NOMO-1 (cell line): ENCODE measurements around the gene DUSP28.

Source experiments
- DNase-seq, 2 experiments: peaks; one replicate each; lab custom pipeline; 2025; ENCODE audit not compliant: unreplicated experiment in 2 of 2; lab: John Stamatoyannopoulos, UW

The DUSP28 gene

DNA sequence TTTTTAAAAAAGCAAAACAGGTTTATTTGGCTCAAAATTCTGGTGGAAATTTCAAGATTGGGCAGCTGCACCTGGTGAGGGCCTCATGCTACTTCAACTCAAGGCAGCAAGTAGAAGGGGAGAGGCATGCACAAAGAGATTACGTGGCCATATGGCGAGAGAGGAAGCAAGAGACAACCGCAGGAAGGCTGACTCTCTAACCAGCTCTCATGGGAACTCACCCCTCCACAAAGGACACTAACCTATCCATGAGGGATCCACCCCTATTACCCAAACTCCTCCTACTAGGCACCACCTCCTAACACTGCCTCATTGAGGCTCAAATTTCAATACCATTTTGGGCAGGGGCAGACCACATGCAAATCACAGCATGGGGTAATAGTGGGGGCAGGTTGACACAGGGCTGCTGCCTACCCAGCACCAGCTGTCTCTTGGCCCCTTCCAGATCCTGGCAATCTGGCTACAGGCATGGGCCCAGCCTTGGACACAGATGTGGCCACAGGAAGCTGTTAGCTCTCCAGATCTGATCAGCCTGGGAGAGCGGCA, 24.4 kb downstream of the DUSP28 start:
- peak; percentile 89 for DNase-seq

- DNase-seq: no peak
These were observed 24.9 kb downstream of the DUSP28 start for GRCh38 chr2:240585101-240585500.

DNA sequence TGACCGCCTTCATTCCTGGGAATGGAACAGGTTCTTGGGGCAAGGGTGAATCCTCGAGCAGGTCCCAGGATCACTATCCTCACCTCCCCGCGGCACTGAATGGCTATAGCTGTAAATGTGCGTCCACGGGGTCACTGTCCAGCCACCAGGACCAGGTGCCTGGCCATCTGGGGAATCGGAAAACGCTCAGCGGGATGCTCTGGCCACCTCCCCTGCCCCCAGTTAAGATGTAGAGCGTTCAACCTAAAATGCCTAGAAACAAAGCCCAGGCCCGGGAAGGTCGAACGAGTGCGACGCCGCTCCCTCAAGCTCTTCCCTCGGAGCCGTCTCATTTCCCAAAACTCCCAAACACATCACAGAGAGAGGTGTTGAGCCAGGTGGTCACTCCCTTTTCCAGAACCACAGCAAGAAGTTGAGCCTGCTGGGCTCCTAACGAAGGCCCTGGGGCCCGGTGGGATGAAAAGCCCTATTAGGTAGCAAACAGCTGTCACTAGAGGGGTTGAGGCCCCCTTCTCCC, 25.6 kb downstream of the DUSP28 start:
- DNase-seq: no peak

DNA sequence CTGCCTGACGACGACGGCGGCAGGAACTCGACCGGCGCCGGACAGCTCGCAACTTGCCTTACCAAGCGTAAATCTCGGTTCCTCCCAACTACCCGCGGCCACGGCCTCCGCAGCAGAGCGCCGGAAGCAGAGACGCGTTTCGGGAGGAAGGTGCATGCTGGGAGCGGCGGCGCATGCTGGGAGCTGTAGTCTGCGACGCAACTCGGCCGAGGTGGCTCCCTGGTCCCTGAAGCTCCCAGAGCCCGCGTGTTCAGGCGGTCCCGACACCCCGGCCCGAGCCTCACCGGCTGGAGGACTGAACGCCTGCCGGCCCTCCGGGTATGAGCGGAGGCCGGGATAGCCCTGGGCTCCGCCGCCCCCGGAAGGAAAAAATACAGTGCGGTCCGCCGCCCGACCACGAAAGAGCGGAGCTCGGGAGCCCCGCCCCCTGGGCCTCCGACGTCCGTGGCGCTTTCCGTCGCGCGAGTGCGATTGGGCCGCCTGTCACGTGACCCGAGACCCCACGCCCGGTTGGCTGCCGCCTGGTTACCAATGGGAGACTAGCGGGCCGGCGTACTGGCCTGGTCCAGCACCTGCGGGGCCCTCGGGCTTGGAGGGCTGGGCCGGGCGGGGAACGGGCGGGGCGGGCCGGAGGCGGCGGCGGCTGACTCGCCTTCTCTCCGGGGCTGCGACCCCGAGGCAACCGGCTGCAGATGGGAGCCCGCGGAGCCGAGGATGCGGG, 26.2 kb downstream of the DUSP28 start, which contains the start of gene CAPN10:
Gene CAPN10 (plus strand): TSS at position 537 of the 721 bp plus-strand sequence. CDS start 178 bp downstream, at position 715.
- peak; percentile 91 to 96 for DNase-seq

GRCh38 chr2:240586919-240587800, 27.0 kb downstream of the DUSP28 start:
- DNase-seq: peak; percentile 43 to 59

GRCh38 chr2:240588006-240588655, 28.0 kb downstream of the DUSP28 start:
- DNase-seq: no peak

GRCh38 chr2:240588669-240589068, 28.5 kb downstream of the DUSP28 start:
- no peak for DNase-seq

DNA sequence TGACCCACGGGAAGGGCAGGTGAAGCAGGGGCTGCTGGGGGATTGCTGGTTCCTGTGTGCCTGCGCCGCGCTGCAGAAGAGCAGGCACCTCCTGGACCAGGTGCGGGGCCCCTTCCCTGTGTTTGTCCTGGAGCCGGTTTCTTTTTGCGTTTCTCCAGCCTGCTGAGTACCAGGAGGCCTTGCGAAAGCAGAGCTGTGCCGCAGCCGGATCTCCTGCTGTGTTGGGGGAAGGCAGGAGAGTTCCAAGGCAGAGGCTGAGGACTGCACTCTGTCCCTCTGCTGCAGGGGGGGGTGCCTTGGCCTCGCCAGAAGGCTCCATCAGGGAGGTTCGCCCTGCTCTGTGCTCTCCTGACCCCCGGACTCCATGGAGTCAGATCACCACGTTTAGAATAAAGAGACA, 29.2 kb downstream of the DUSP28 start:
- no peak for DNase-seq

DNA sequence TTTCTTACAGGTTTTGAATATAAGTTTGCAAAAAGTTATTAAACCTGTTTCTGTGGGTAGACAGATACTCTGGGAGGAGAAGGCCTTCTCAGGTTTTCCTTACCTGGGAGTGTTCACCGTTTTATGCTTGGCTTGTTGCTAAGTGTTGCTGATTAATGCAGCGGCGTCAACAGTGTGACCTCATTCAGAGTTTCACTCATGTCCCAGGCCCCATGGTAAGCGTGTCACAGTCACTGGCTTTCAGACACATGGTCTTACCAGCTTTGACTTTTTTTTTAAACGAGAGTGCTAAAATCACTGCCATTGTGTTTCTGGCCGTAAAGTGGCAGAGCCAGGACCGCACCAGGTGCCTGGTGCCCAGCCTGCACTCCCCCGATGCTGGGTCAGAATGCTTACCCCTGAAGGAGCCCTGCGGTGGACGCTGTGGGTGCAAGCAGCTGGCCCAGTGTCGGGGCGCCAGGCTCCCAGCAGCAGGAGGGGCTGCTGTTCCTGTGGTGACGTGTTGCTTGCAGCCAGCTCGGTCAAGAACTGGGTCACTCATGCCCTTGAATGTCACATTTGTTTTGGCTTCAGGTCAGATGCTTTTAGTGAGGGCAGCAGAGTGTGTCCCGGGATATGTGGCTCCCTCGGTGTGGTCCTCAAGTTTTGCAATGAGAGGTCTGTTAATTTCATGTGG, 29.8 kb downstream of the DUSP28 start:
- DNase-seq: no peak

- no peak for DNase-seq
These were observed 30.5 kb downstream of the DUSP28 start for GRCh38 chr2:240590681-240591111.

DNA sequence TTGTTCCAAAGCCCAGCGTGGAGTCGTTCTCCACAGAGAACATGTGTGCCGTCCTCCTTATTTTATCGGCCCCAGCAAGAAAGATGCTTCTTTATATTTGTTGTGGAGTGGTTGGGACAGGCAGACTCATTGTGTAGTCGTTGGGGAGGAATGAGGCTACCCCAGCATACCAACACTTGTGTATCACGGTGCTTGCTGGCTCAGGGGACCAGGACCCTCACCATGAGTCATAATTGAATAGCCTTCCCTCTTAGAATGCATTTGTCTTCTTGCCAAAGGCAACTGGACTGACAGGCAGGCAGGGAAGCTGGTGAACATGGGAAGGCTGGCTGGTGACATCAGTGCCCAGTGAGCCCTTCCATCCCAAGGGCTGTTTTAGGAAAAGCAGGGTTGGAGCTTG, 31.1 kb downstream of the DUSP28 start:
- DNase-seq: no peak

DNA sequence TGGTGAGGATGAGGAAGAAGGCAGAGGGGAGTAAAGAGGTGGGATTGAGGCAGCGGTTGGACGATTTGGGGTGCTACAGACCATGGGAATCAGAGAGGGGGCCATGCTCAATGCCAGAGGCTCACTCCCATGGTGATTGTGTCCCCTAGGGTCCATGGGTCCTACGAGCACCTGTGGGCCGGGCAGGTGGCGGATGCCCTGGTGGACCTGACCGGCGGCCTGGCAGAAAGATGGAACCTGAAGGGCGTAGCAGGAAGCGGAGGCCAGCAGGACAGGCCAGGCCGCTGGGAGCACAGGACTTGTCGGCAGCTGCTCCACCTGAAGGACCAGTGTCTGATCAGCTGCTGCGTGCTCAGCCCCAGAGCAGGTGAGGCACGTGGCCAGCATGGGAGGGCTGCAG, 31.6 kb downstream of the DUSP28 start:
- DNase-seq: no peak

- DNase-seq: no peak
These were observed 33.0 kb downstream of the DUSP28 start for GRCh38 chr2:240593026-240593702.

DNA sequence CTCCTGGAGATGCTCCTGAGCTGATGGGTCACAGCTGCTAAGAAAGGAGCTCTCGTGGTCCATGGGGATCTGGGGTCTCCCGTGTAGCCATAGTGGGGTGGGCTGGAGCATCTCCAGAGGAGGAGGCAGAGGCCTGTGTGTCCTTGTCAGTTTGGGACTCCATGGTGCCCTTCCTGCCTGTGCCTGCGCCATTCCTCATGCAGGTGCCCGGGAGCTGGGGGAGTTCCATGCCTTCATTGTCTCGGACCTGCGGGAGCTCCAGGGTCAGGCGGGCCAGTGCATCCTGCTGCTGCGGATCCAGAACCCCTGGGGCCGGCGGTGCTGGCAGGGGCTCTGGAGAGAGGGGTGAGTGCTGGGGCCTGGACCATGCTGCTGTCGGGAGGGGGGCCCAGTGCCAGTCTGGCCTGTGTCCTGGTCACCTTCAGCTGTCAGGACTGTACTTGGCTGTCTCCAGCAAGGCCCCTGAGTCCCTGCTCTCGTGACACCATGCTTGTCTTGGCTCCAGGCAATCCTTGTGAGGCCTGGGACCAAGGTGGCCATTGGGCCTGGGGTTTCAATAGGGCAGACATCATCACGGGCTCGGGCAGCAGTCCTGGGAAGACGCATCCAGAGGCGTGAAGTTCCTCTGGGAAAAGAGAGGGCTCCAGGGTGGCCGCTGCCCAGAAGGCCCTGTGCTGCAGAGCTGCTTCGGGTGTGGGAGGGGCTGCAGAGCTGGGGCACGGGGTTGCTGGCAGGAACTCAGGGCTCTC, 33.7 kb downstream of the DUSP28 start:
- DNase-seq: no peak

GRCh38 chr2:240594511-240595380, 34.6 kb downstream of the DUSP28 start:
- DNase-seq: no peak

DNA sequence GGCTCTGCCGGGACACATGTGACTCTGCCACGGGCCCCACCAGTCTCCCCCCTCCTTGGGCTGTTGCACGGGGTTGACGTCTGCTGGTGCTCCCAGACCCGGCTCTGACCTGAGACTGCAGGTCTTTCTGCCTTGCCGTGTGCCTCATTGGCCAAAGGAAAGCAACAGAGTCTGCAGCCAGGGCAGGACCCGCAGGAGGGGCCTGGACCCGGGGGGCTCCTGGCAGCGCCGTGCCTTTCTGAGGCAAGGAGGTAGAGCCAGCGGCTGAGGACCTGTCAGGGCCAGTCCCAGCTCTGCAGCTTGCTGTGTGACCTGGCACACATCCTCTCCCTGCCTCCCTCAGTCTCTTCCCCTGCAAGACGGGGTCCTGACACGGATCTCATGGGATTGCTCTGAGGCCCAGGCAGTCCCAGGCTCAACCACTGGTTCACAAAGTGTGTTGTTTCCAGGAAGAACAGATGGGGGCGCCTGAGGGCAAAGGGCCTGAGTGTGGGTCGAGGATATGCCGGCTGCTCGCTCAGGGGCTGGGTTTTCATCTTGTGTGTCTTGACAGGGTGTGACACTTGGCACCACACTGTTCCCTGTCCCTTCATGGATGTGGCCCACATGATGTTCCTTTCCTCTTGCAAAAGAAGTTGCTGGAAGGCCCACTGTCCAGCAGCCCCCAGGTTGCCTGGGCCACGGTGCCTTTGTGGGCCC, 35.4 kb downstream of the DUSP28 start:
- DNase-seq: peak; percentile 31 to 57

DNA sequence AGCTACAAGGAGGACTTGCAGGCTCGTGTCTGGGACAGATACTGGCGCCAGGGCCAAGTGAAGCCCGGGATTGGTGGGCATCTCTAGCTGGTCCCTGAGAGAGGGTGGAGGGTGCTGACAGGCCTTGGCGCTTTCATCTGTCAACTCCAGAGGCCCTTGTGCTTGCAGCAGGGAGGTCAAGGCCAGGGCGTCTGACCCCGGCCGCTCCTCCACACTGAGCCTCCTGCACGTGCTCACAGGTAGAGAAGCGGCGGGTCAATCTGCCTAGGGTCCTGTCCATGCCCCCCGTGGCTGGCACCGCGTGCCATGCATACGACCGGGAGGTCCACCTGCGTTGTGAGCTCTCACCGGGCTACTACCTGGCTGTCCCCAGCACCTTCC, 35.9 kb downstream of the DUSP28 start:
- DNase-seq: no peak
